ENCODE results near the gene C19orf73. TPM values are rescaled to one million over a fixed set of nuclear protein-coding genes. Genes with fewer than 3 reads are reported as not detected.

C19orf73 gene
- total RNA-seq, 1 experiment from 2014 or later = 0.15 TPM

GRCh38 chr19:49070416-49070815, 48.5 kb downstream of the C19orf73 start:
- intact Hi-C loops (cut with micrococcal nuclease) = loop anchor here (10.0 kb wide), 1 partner anchor 76 kb away; the partner anchor contains the start of genes GYS1 and RUVBL2
- CTCF ChIA-PET = interaction anchor here (0.6 kb wide), 1 partner anchor 77 kb away, joined by 4 read pairs; the partner anchor contains the start of gene RUVBL2
- no peak overlapping the region for H3K4me3 ChIP-seq (ENCODE audit: low read length)
- no peaks in the 10 kb centered on the region for H3K36me3 ChIP-seq (ENCODE audit: low read depth, low read length)
- H3K9me3 ChIP-seq (ENCODE audit: low read length) = no peaks in the 10 kb centered on the region
- no peak overlapping the region for H3K27ac ChIP-seq (ENCODE audit: low read length)
- no peaks in the 10 kb centered on the region for H3F3A ChIP-seq (ENCODE audit: low read length, unreplicated experiment)
- DNase-seq (no peak), ATAC-seq (no peak)
- H3K27me3 ChIP-seq (ENCODE audit: low read length) = 0 out of 2 replicates have a peak, but pooled peaks cover 7% of the 10 kb centered on the region
- no peak overlapping the region for H3K4me2 ChIP-seq (ENCODE audit: low read length)
- H3K79me2 ChIP-seq (ENCODE audit: low read length) = no peaks in the 10 kb centered on the region
- no peaks in the 10 kb centered on the region for H3K4me1 ChIP-seq (ENCODE audit: insufficient read depth, low read length)
- H3K9ac ChIP-seq (ENCODE audit: low read length) = no peak overlapping the region
- no peak for TF ChIP-seq EZH2phosphoT487 (IDR thresholded peaks at IDR 0.05; ENCODE audit: borderline replicate concordance, low read length)
- TF ChIP-seq EZH2 (IDR thresholded peaks at IDR 0.05; ENCODE audit: low read length, unreplicated experiment) = no peak
- no peak for TF ChIP-seq CTCF (conservative IDR thresholded peaks at IDR 0.05; ENCODE audit: low read depth, low read length)
- no peak overlapping the region for H2AFZ ChIP-seq (ENCODE audit: low read length)
- H4K20me1 ChIP-seq (ENCODE audit: low read length) = no peaks in the 10 kb centered on the region
- POLR2A ChIA-PET (ENCODE audit: unreplicated experiment) = no interaction called here
- no TSS peak for BruUV-seq (replicated peaks)
- no peaks in the 10 kb centered on the region for H3K9me2 ChIP-seq (replicated peaks; ENCODE audit: low read length)

- DNase-seq (no peak), ATAC-seq (no peak)
- no TSS peak for BruUV-seq (replicated peaks)
- H3K4me2 ChIP-seq (ENCODE audit: low read length) = no peak overlapping the region
- H3K9ac ChIP-seq (ENCODE audit: low read length) = no peak overlapping the region
- no peak overlapping the region for H3K4me3 ChIP-seq (ENCODE audit: low read length)
- no peaks in the 10 kb centered on the region for H3K9me2 ChIP-seq (replicated peaks; ENCODE audit: low read length)
- H2AFZ ChIP-seq (ENCODE audit: low read length) = no peak overlapping the region
- ChIA-PET CTCF (no interaction called here), POLR2A (ENCODE audit: unreplicated experiment) (no interaction called here)
- no peaks in the 10 kb centered on the region for H3F3A ChIP-seq (ENCODE audit: low read length, unreplicated experiment)
- no peak overlapping the region for H3K27ac ChIP-seq (ENCODE audit: low read length)
- no peaks in the 10 kb centered on the region for H3K36me3 ChIP-seq (ENCODE audit: low read depth, low read length)
- no peaks in the 10 kb centered on the region for H4K20me1 ChIP-seq (ENCODE audit: low read length)
- 0 out of 2 replicates have a peak, but pooled peaks cover 7% of the 10 kb centered on the region for H3K27me3 ChIP-seq (ENCODE audit: low read length)
- no peaks in the 10 kb centered on the region for H3K4me1 ChIP-seq (ENCODE audit: insufficient read depth, low read length)
- intact Hi-C loops (cut with micrococcal nuclease) = no loop called here
- no peaks in the 10 kb centered on the region for H3K79me2 ChIP-seq (ENCODE audit: low read length)
- TF ChIP-seq EZH2 (IDR thresholded peaks at IDR 0.05; ENCODE audit: low read length, unreplicated experiment) = no peak
- TF ChIP-seq CTCF (conservative IDR thresholded peaks at IDR 0.05; ENCODE audit: low read depth, low read length) = no peak
- no peak for TF ChIP-seq EZH2phosphoT487 (IDR thresholded peaks at IDR 0.05; ENCODE audit: borderline replicate concordance, low read length)
- H3K9me3 ChIP-seq (ENCODE audit: low read length) = no peaks in the 10 kb centered on the region
These were observed 49.9 kb downstream of the C19orf73 start for GRCh38 chr19:49069026-49069425.

Other genes with a start within 250 kb of the C19orf73 start
- gene PPP1R15A, start 246.7 kb downstream of the C19orf73 start, total RNA-seq (2014; rRNA removed) = 78.0 and 105 TPM in 2 replicates
- gene TULP2, start 220.4 kb downstream of the C19orf73 start, total RNA-seq (2014; rRNA removed) = not detected in 2 replicates
- 137 and 138 TPM in 2 replicates for gene NUCB1, start 218.8 kb downstream of the C19orf73 start, total RNA-seq (2014; rRNA removed)
- gene DHDH, start 185.4 kb downstream of the C19orf73 start, total RNA-seq (2014; rRNA removed) = 1.6 and 1.8 TPM in 2 replicates
- gene BAX, start 164.3 kb downstream of the C19orf73 start, total RNA-seq (2014; rRNA removed) = 43.0 and 44.8 TPM in 2 replicates
- 1,109 and 1,250 TPM in 2 replicates for gene FTL, start 153.8 kb downstream of the C19orf73 start, total RNA-seq (2014; rRNA removed)
- gene GYS1, start 125.8 kb downstream of the C19orf73 start, total RNA-seq (2014; rRNA removed) = 38.6 and 54.0 TPM in 2 replicates
- 291 and 421 TPM in 2 replicates for gene RUVBL2, start 125.3 kb downstream of the C19orf73 start, total RNA-seq (2014; rRNA removed)
- not detected in 2 replicates for gene LHB, start 102.1 kb downstream of the C19orf73 start, total RNA-seq (2014; rRNA removed)
- not detected in 2 replicates for gene CGB3, start 94.8 kb downstream of the C19orf73 start, total RNA-seq (2014; rRNA removed)
- not detected in 2 replicates for gene CGB2, start 87.3 kb downstream of the C19orf73 start, total RNA-seq (2014; rRNA removed)
- 0.95 TPM in 1 of 2 replicates, not detected in the other for gene CGB1, start 82.2 kb downstream of the C19orf73 start, total RNA-seq (2014; rRNA removed)
- 0.52 TPM in 1 of 2 replicates, not detected in the other for gene CGB5, start 75.3 kb downstream of the C19orf73 start, total RNA-seq (2014; rRNA removed)
- 1.2 and 2.2 TPM in 2 replicates for gene CGB8, start 70.0 kb downstream of the C19orf73 start, total RNA-seq (2014; rRNA removed)
- gene CGB7, start 61.4 kb downstream of the C19orf73 start, total RNA-seq (2014; rRNA removed) = 0.04 and 0.63 TPM in 2 replicates
- 0.18 and 1.6 TPM in 2 replicates for gene NTF4, start 54.3 kb downstream of the C19orf73 start, total RNA-seq (2014; rRNA removed)
- not detected in 2 replicates for gene KCNA7, start 46.4 kb downstream of the C19orf73 start, total RNA-seq (2014; rRNA removed)
- 367 and 485 TPM in 2 replicates for gene SNRNP70, start 33.7 kb downstream of the C19orf73 start, total RNA-seq (2014; rRNA removed)
- gene LIN7B, start 4.8 kb downstream of the C19orf73 start, total RNA-seq (2014; rRNA removed) = 5.8 and 11.6 TPM in 2 replicates
- 56.3 and 59.0 TPM in 2 replicates for gene PPFIA3, start 401 bp upstream of the C19orf73 start, total RNA-seq (2014; rRNA removed)
- not detected in 2 replicates for gene HRC, start 36.3 kb upstream of the C19orf73 start, total RNA-seq (2014; rRNA removed)
- 30.0 and 40.4 TPM in 2 replicates for gene TRPM4, start 38.6 kb upstream of the C19orf73 start, total RNA-seq (2014; rRNA removed)
- not detected in 2 replicates for gene SLC6A16, start 206.0 kb upstream of the C19orf73 start, total RNA-seq (2014; rRNA removed)
- gene CD37, start 216.3 kb upstream of the C19orf73 start, total RNA-seq (2014; rRNA removed) = not detected in 2 replicates
- 56.2 and 72.2 TPM in 2 replicates for gene TEAD2, start 243.3 kb upstream of the C19orf73 start, total RNA-seq (2014; rRNA removed)
- 2.4 and 4.2 TPM in 2 replicates for gene DKKL1, start 244.7 kb upstream of the C19orf73 start, total RNA-seq (2014; rRNA removed)

All from PC-3 (cell line).